ENCODE data around the gene CAMSAP1.

DNA sequence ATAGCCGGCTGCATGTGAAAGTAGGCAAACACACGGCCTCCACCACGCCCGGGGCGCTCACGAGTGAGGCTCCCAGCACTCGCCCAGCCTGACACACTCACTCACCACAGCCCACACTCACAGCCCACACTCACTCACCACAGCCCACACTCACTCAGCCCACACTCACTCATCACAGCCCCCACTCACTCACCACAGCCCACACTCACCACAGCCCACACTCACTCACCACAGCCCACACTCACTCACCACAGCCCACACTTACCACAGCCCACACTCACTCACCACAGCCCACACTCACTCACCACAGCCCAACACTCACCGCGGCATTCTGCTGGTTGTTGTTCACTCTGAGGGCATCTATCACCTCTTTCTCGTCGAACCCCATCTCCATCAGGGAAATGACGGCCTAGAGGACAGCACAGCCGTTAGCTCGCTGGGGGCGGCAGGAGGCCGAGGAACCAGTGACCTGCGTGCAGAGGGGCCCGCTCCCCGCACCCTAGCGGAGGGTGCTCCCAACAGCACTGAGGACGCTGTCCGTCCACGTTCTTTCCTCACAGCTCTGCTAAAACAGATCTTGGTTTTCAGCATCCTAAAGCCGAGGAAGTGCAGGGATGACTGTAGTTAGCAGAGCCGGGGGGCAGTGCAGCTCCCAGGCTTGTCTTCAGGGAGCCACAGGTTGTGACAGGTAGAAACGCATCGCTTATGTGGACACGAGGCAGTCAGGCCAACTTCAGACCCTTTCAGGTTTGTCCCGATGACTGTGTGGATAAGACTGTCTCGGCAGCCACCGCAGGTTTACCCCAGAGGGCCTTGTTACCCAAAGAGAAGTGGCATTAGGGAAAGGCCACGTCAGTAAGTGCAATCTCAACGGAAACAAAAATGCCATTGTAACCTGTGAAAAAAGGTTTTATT, 32.3 kb upstream of the CAMSAP1 start:
- TF ChIP-seq EZH2 (IDR thresholded peaks at IDR 0.05; ENCODE audit: borderline replicate concordance, insufficient read depth, low read length, poor library complexity, severe bottlenecking) (no peak), RAD21 (conservative IDR thresholded peaks at IDR 0.05) (no peak), POLR2AphosphoS5 (IDR thresholded peaks at IDR 0.05) (no peak), MXI1 (conservative IDR thresholded peaks at IDR 0.05; ENCODE audit: poor library complexity, severe bottlenecking) (no peak), TAF1 (IDR thresholded peaks at IDR 0.05; ENCODE audit: low read depth) (no peak), EP300 (conservative IDR thresholded peaks at IDR 0.05; ENCODE audit: poor library complexity, severe bottlenecking) (no peak)
- TF ChIP-seq, protein P1, sequence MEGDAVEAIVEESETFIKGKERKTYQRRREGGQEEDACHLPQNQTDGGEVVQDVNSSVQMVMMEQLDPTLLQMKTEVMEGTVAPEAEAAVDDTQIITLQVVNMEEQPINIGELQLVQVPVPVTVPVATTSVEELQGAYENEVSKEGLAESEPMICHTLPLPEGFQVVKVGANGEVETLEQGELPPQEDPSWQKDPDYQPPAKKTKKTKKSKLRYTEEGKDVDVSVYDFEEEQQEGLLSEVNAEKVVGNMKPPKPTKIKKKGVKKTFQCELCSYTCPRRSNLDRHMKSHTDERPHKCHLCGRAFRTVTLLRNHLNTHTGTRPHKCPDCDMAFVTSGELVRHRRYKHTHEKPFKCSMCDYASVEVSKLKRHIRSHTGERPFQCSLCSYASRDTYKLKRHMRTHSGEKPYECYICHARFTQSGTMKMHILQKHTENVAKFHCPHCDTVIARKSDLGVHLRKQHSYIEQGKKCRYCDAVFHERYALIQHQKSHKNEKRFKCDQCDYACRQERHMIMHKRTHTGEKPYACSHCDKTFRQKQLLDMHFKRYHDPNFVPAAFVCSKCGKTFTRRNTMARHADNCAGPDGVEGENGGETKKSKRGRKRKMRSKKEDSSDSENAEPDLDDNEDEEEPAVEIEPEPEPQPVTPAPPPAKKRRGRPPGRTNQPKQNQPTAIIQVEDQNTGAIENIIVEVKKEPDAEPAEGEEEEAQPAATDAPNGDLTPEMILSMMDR (IDR thresholded peaks at IDR 0.05; ENCODE audit: poor library complexity, severe bottlenecking), result no peak
- TF ChIP-seq, protein P2, sequence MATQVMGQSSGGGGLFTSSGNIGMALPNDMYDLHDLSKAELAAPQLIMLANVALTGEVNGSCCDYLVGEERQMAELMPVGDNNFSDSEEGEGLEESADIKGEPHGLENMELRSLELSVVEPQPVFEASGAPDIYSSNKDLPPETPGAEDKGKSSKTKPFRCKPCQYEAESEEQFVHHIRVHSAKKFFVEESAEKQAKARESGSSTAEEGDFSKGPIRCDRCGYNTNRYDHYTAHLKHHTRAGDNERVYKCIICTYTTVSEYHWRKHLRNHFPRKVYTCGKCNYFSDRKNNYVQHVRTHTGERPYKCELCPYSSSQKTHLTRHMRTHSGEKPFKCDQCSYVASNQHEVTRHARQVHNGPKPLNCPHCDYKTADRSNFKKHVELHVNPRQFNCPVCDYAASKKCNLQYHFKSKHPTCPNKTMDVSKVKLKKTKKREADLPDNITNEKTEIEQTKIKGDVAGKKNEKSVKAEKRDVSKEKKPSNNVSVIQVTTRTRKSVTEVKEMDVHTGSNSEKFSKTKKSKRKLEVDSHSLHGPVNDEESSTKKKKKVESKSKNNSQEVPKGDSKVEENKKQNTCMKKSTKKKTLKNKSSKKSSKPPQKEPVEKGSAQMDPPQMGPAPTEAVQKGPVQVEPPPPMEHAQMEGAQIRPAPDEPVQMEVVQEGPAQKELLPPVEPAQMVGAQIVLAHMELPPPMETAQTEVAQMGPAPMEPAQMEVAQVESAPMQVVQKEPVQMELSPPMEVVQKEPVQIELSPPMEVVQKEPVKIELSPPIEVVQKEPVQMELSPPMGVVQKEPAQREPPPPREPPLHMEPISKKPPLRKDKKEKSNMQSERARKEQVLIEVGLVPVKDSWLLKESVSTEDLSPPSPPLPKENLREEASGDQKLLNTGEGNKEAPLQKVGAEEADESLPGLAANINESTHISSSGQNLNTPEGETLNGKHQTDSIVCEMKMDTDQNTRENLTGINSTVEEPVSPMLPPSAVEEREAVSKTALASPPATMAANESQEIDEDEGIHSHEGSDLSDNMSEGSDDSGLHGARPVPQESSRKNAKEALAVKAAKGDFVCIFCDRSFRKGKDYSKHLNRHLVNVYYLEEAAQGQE (IDR thresholded peaks at IDR 0.05; ENCODE audit: borderline replicate concordance), result no peak

Measured in neural cell (in vitro differentiated cells).